Natural killer cell (primary cell): Measurements from ENCODE around the gene TPBGL. TPM values are rescaled to one million over a fixed set of nuclear protein-coding genes. Genes with fewer than 3 reads are reported as not detected.

Experiments
- ATAC-seq, 3 donors: fragments of 150-1000 bp in 2 of 3; fragments of 200-7000 bp in 1 of 3; cut with Tn5 transposase; 1 replicate in 1 of 3; 2 replicates in 2 of 3; pipeline ENCODE4 v1.10.0; 2021; ENCODE audit warnings: mild to moderate bottlenecking in 2 of 3, moderate library complexity in 2 of 3
- DNase-seq, 2 donors: peaks; one replicate each; pipeline versions ENCODE4 v3.0.0 to v3.0.0-alpha.2; 2013 to 2021; ENCODE audit warnings: mixed read lengths in 1 of 2
- H3K27ac ChIP-seq: one replicate; pipeline ENCODE4 v1.5.1; 2013; ENCODE audit warnings: mild to moderate bottlenecking, low read length
- H3K27me3 ChIP-seq: one replicate; pipeline ENCODE4 v1.6.1; 2013; ENCODE audit warnings: low read length; ENCODE audit not compliant: control insufficient read depth, insufficient read depth
- H3K36me3 ChIP-seq: one replicate; pipeline ENCODE4 v1.6.1; 2013; ENCODE audit warnings: low read length; ENCODE audit not compliant: control insufficient read depth, insufficient read depth
- H3K4me1 ChIP-seq: one replicate; pipeline ENCODE4 v1.6.1; 2013; ENCODE audit warnings: low read length; ENCODE audit not compliant: control insufficient read depth, insufficient read depth
- H3K4me3 ChIP-seq: one replicate; pipeline ENCODE4 v1.5.1; 2013; ENCODE audit warnings: low read length
- H3K9me3 ChIP-seq: one replicate; pipeline ENCODE4 v1.6.1; 2013; ENCODE audit warnings: low read length; ENCODE audit not compliant: control insufficient read depth, insufficient read depth
- H3K27ac Mint-ChIP-seq, 2 donors: one replicate each; pipeline ENCODE4 v1.8.0; 2022; ENCODE audit warnings: mild to moderate bottlenecking in 2 of 2, mixed read lengths in 2 of 2, moderate library complexity in 1 of 2
- H3K27me3 Mint-ChIP-seq, 2 donors: one replicate each; pipeline ENCODE4 v1.8.0; 2022; ENCODE audit warnings: low read depth in 2 of 2, mixed read lengths in 2 of 2
- H3K36me3 Mint-ChIP-seq: one replicate; pipeline ENCODE4 v1.8.0; 2022; ENCODE audit warnings: mixed read lengths
- H3K4me1 Mint-ChIP-seq, 2 donors: one replicate each; pipeline ENCODE4 v1.8.0; 2022; ENCODE audit warnings: mixed read lengths in 2 of 2
- H3K4me3 Mint-ChIP-seq: one replicate; pipeline ENCODE4 v1.8.0; 2022; ENCODE audit warnings: mild to moderate bottlenecking, moderate library complexity, mixed read lengths
- H3K9me3 Mint-ChIP-seq, 2 donors: one replicate each; pipeline ENCODE4 v1.8.0; 2022; ENCODE audit warnings: mixed read lengths in 2 of 2
- CTCF ChIP-seq: fragments of 200-600 bp; IDR thresholded peaks from one replicate; pipeline ENCODE4 v1.8.0; 2022; ENCODE audit warnings: antibody characterized with exemption
- WGBS: methylation state at CpG from one replicate; pipeline ENCODE4 v1.1.7; 2013; ENCODE audit warnings: missing lambda C conversion rate; ENCODE audit not compliant: insufficient coverage; 5-methylcytosine and 5-hydroxymethylcytosine counted together
- intact Hi-C: fragments of 100-400 bp; cut with micrococcal nuclease; formaldehyde crosslinking; loops from one replicate; pipeline ENCODE4 v1.14.2; 2022
- total RNA-seq, 4 donors: library from RNA; stranded (reverse); fragments of 120-200 nt in 1 of 4; gene quantifications; one replicate each; pipeline versions ENCODE4 v1.2.3 to v1.2.4, GENCODE V29; 2013 to 2022

Gene TPBGL
- total RNA-seq, 3 donors from 2014 or later (not counting 1 experiment from before 2014, with no cell fraction given), result 0.34 to 0.75 (median 0.45) TPM

- H3K36me3 Mint-ChIP-seq, result no peaks in the 10 kb centered on the region
- Histone ChIP-seq H3K27me3 (no peaks in the 10 kb centered on the region), H3K36me3 (no peaks in the 10 kb centered on the region), H3K9me3 (no peaks in the 10 kb centered on the region), H3K4me1 (no peaks in the 10 kb centered on the region), H3K4me3 (no peak overlapping the region), H3K27ac (no peak overlapping the region)
- H3K27me3 Mint-ChIP-seq, result peaks cover 0 to 3% of the 10 kb centered on the region in 2 donors
- intact Hi-C loops, result no loop called here
- no peaks in the 10 kb centered on the region for H3K4me1 Mint-ChIP-seq
- TF ChIP-seq CTCF, result no peak
- no peak for DNase-seq
- no peak overlapping the region for H3K27ac Mint-ChIP-seq
- no peaks in the 10 kb centered on the region for H3K9me3 Mint-ChIP-seq
- ATAC-seq, result no peak
- WGBS, result 65% methylated on average over 2 of the region's 2 CpGs
- no peak overlapping the region for H3K4me3 Mint-ChIP-seq
These were observed 46.9 kb upstream of the TPBGL start for GRCh38 chr11:75193711-75194110.

- H3K4me3 Mint-ChIP-seq, result no peak overlapping the region
- H3K27me3 Mint-ChIP-seq, result peaks cover 0 to 3% of the 10 kb centered on the region in 2 donors
- Histone ChIP-seq H3K27ac (no peak overlapping the region), H3K9me3 (no peaks in the 10 kb centered on the region), H3K4me1 (no peaks in the 10 kb centered on the region), H3K36me3 (no peaks in the 10 kb centered on the region), H3K27me3 (no peaks in the 10 kb centered on the region), H3K4me3 (no peak overlapping the region)
- no peak overlapping the region for H3K27ac Mint-ChIP-seq
- DNase-seq (no peak), ATAC-seq (no peak)
- no peaks in the 10 kb centered on the region for H3K4me1 Mint-ChIP-seq
- 77% methylated on average over 4 of the region's 5 CpGs for WGBS
- no peak for TF ChIP-seq CTCF
- intact Hi-C loops, result no loop called here
- H3K9me3 Mint-ChIP-seq, result no peaks in the 10 kb centered on the region
- no peaks in the 10 kb centered on the region for H3K36me3 Mint-ChIP-seq
These were observed 46.4 kb upstream of the TPBGL start for GRCh38 chr11:75194147-75194546.

- Histone ChIP-seq H3K4me1 (no peaks in the 10 kb centered on the region), H3K27ac (no peak overlapping the region), H3K36me3 (no peaks in the 10 kb centered on the region), H3K9me3 (no peaks in the 10 kb centered on the region), H3K4me3 (no peak overlapping the region), H3K27me3 (no peaks in the 10 kb centered on the region)
- Mint-ChIP-seq H3K27me3 (peaks cover 0 to 3% of the 10 kb centered on the region in 2 donors), H3K27ac (no peak overlapping the region), H3K9me3 (no peaks in the 10 kb centered on the region), H3K4me1 (no peaks in the 10 kb centered on the region), H3K4me3 (no peak overlapping the region), H3K36me3 (no peaks in the 10 kb centered on the region)
- intact Hi-C loops, result no loop called here
- WGBS, result 93% methylated on average over 6 of the region's 7 CpGs
- no peak for DNase-seq
- no peak for ATAC-seq
- TF ChIP-seq CTCF, result no peak
These were observed 45.2 kb upstream of the TPBGL start for GRCh38 chr11:75195167-75195962.

GRCh38 chr11:75196426-75196825, 44.1 kb upstream of the TPBGL start:
- Mint-ChIP-seq H3K9me3 (no peaks in the 10 kb centered on the region), H3K4me1 (no peaks in the 10 kb centered on the region), H3K4me3 (no peak overlapping the region), H3K36me3 (no peaks in the 10 kb centered on the region), H3K27me3 (peaks cover 0 to 3% of the 10 kb centered on the region in 2 donors), H3K27ac (no peak overlapping the region)
- Histone ChIP-seq H3K27ac (no peak overlapping the region), H3K27me3 (no peaks in the 10 kb centered on the region), H3K9me3 (no peaks in the 10 kb centered on the region), H3K36me3 (no peaks in the 10 kb centered on the region), H3K4me3 (no peak overlapping the region), H3K4me1 (no peaks in the 10 kb centered on the region)
- TF ChIP-seq CTCF, result no peak
- no peak for ATAC-seq
- 83% methylated on average over 8 of the region's 8 CpGs for WGBS
- DNase-seq, result no peak
- intact Hi-C loops, result no loop called here
